Nephron (organoid): ENCODE results near the gene FCN2.

Source experiments
- H3K27ac Mint-ChIP-seq, 3 experiments: 2 replicates each; pipeline ENCODE4 v1.8.0; 2020; ENCODE audit warnings: mixed read lengths in 3 of 3, mild to moderate bottlenecking in 2 of 3, moderate library complexity in 1 of 3
- H3K27me3 Mint-ChIP-seq: 2 replicates; pipeline ENCODE4 v1.8.0; 2021; ENCODE audit warnings: low read depth, mild to moderate bottlenecking, moderate library complexity, mixed read lengths
- H3K36me3 Mint-ChIP-seq: 2 replicates; pipeline ENCODE4 v1.8.0; 2020; ENCODE audit warnings: low read depth, mixed read lengths
- H3K4me1 Mint-ChIP-seq: 2 replicates; pipeline ENCODE4 v1.8.0; 2020; ENCODE audit warnings: mixed read lengths
- H3K4me3 Mint-ChIP-seq, 3 experiments: 2 replicates each; pipeline ENCODE4 v1.8.0; 2020; ENCODE audit warnings: mild to moderate bottlenecking in 3 of 3, mixed read lengths in 3 of 3, moderate library complexity in 2 of 3
- H3K9me3 Mint-ChIP-seq: 2 replicates; pipeline ENCODE4 v1.8.0; 2020; ENCODE audit warnings: mixed read lengths
- CTCF ChIP-seq, 3 experiments: fragments of 200-600 bp; sonication (generic); IDR thresholded peaks; one replicate each; pipeline ENCODE4 v1.5.0; 2021; ENCODE audit warnings: antibody characterized with exemption in 3 of 3; ENCODE audit not compliant: unreplicated experiment in 3 of 3

Gene FCN2

GRCh38 chr9:134915046-134915985 lies 34.7 kb downstream of the FCN2 start:
- no peak for TF ChIP-seq CTCF (IDR thresholded peaks at IDR 0.05; ENCODE audit: unreplicated experiment in 3 of 3)
- peaks cover 10% of the 10 kb centered on the region for H3K9me3 Mint-ChIP-seq

GRCh38 chr9:134916161-134916665 lies 35.6 kb downstream of the FCN2 start:
- Mint-ChIP-seq H3K36me3 (no peaks in the 10 kb centered on the region), H3K4me1 (no peaks in the 10 kb centered on the region), H3K27me3 (peaks cover 28% of the 10 kb centered on the region), H3K9me3 (peaks cover 10% of the 10 kb centered on the region), H3K4me3 (no peak overlapping the region), H3K27ac (no peak overlapping the region)
- no peak for TF ChIP-seq CTCF (IDR thresholded peaks at IDR 0.05; ENCODE audit: unreplicated experiment in 3 of 3)

More at GRCh38 chr9:134915046-134915985, 34.7 kb downstream of the FCN2 start:
- Mint-ChIP-seq H3K36me3 (no peaks in the 10 kb centered on the region), H3K4me3 (no peak overlapping the region), H3K27me3 (peaks cover 31% of the 10 kb centered on the region), H3K27ac (no peak overlapping the region), H3K4me1 (no peaks in the 10 kb centered on the region)

GRCh38 chr9:134917431-134918373 lies 37.1 kb downstream of the FCN2 start, which contains the start of gene FCN1:
FCN1 (minus strand) TSS chr9:134917912; CDS start chr9:134917871, 41 bp downstream.
- no peak within 1 kb of the TSS for H3K4me3 Mint-ChIP-seq
- H3K27ac Mint-ChIP-seq, result no peak within 1 kb of the TSS
- no peaks in the 10 kb centered on the region for H3K4me1 Mint-ChIP-seq
- TF ChIP-seq CTCF (IDR thresholded peaks at IDR 0.05; ENCODE audit: unreplicated experiment in 3 of 3), result no peak
- H3K36me3 Mint-ChIP-seq, result no peaks in the 10 kb centered on the region
- H3K27me3 Mint-ChIP-seq, result peaks cover 23% of the 10 kb centered on the region
- peaks cover 10% of the 10 kb centered on the region for H3K9me3 Mint-ChIP-seq

GRCh38 chr9:134918646-134919045 lies 38.0 kb downstream of the FCN2 start:
- Mint-ChIP-seq H3K27ac (no peak overlapping the region), H3K4me1 (no peaks in the 10 kb centered on the region), H3K4me3 (no peak overlapping the region), H3K36me3 (no peaks in the 10 kb centered on the region), H3K9me3 (peaks cover 12% of the 10 kb centered on the region), H3K27me3 (peaks cover 23% of the 10 kb centered on the region)
- no peak for TF ChIP-seq CTCF (IDR thresholded peaks at IDR 0.05; ENCODE audit: unreplicated experiment in 3 of 3)

GRCh38 chr9:134919303-134919702 lies 38.7 kb downstream of the FCN2 start:
- no peaks in the 10 kb centered on the region for H3K4me1 Mint-ChIP-seq
- H3K27me3 Mint-ChIP-seq, result peaks cover 23% of the 10 kb centered on the region
- no peaks in the 10 kb centered on the region for H3K36me3 Mint-ChIP-seq
- H3K4me3 Mint-ChIP-seq, result no peak overlapping the region
- TF ChIP-seq CTCF (IDR thresholded peaks at IDR 0.05; ENCODE audit: unreplicated experiment in 3 of 3), result no peak
- H3K27ac Mint-ChIP-seq, result no peak overlapping the region
- peaks cover 12% of the 10 kb centered on the region for H3K9me3 Mint-ChIP-seq
